ENCODE results near the gene HSPB3. TPM values are rescaled to one million over a fixed set of nuclear protein-coding genes. Genes with fewer than 3 reads are reported as not detected.
A peak's percentile ranks its signal among the peaks of the same experiment; 100 is the strongest.

HSPB3 gene
- total RNA-seq, 2 donors from 2014 or later: 338 to 442 TPM

GRCh38 chr5:54446379-54446732, 9.1 kb upstream of the HSPB3 start:
- H3K36me3 ChIP-seq: no peaks in the 10 kb centered on the region
- no peak overlapping the region for H3K4me3 ChIP-seq
- no peak for DNase-seq (ENCODE audit: low spot score)
- H3K27me3 ChIP-seq: no peaks in the 10 kb centered on the region
- no peaks in the 10 kb centered on the region for H3K9me3 ChIP-seq
- H3K4me1 ChIP-seq: peaks cover 0 to 23% of the 10 kb centered on the region in 2 donors
- H3K27ac ChIP-seq: peak overlapping the region; percentile 39 to 76
- no peak for TF ChIP-seq CTCF (IDR thresholded peaks at IDR 0.05)

GRCh38 chr5:54449923-54450322, 5.6 kb upstream of the HSPB3 start:
- TF ChIP-seq CTCF (IDR thresholded peaks at IDR 0.05): no peak
- Histone ChIP-seq H3K27me3 (no peaks in the 10 kb centered on the region), H3K36me3 (no peaks in the 10 kb centered on the region), H3K27ac (no peak overlapping the region), H3K4me3 (no peak overlapping the region), H3K9me3 (no peaks in the 10 kb centered on the region), H3K4me1 (peaks cover 0 to 23% of the 10 kb centered on the region in 2 donors)
- DNase-seq (ENCODE audit: low spot score): no peak

GRCh38 chr5:54450542-54450941, 5.0 kb upstream of the HSPB3 start:
- no peak overlapping the region for H3K27ac ChIP-seq
- TF ChIP-seq CTCF (IDR thresholded peaks at IDR 0.05): no peak
- no peak overlapping the region for H3K4me3 ChIP-seq
- no peaks in the 10 kb centered on the region for H3K9me3 ChIP-seq
- no peaks in the 10 kb centered on the region for H3K36me3 ChIP-seq
- H3K4me1 ChIP-seq: peaks cover 0 to 23% of the 10 kb centered on the region in 2 donors
- DNase-seq (ENCODE audit: low spot score): no peak
- no peaks in the 10 kb centered on the region for H3K27me3 ChIP-seq

GRCh38 chr5:54453046-54453445, 2.5 kb upstream of the HSPB3 start:
- peak overlapping the region in 1 of 2 donors; percentile 34 for H3K27ac ChIP-seq
- no peaks in the 10 kb centered on the region for H3K36me3 ChIP-seq
- no peaks in the 10 kb centered on the region for H3K27me3 ChIP-seq
- no peaks in the 10 kb centered on the region for H3K4me1 ChIP-seq
- H3K4me3 ChIP-seq: no peak overlapping the region
- no peak for DNase-seq (ENCODE audit: low spot score)
- no peaks in the 10 kb centered on the region for H3K9me3 ChIP-seq
- no peak for TF ChIP-seq CTCF (IDR thresholded peaks at IDR 0.05)

GRCh38 chr5:54454602-54455001, 897 bp upstream of the HSPB3 start:
- H3K9me3 ChIP-seq: no peaks in the 10 kb centered on the region
- no peak for DNase-seq (ENCODE audit: low spot score)
- no peak overlapping the region for H3K4me3 ChIP-seq
- no peak for TF ChIP-seq CTCF (IDR thresholded peaks at IDR 0.05)
- H3K27ac ChIP-seq: peak overlapping the region; percentile 79 to 96
- H3K27me3 ChIP-seq: no peaks in the 10 kb centered on the region
- H3K36me3 ChIP-seq: no peaks in the 10 kb centered on the region
- H3K4me1 ChIP-seq: peaks cover 0 to 4% of the 10 kb centered on the region in 2 donors

- peak overlapping the region; percentile 44 to 53 for H3K4me3 ChIP-seq
Observed at GRCh38 chr5:54457094-54457862, 1.8 kb downstream of the HSPB3 start.

More at GRCh38 chr5:54457094-54457862, 1.8 kb downstream of the HSPB3 start:
- TF ChIP-seq CTCF (IDR thresholded peaks at IDR 0.05): no peak
- DNase-seq (ENCODE audit: low spot score): no peak
- Histone ChIP-seq H3K4me1 (peaks cover 0 to 9% of the 10 kb centered on the region in 2 donors), H3K27ac (peak overlapping the region; percentile 79 to 96), H3K36me3 (no peaks in the 10 kb centered on the region), H3K9me3 (no peaks in the 10 kb centered on the region), H3K27me3 (no peaks in the 10 kb centered on the region)

All from right atrium auricular region (tissue), 2 donors.